ENCODE measurements around the gene SPSB1.

DNA sequence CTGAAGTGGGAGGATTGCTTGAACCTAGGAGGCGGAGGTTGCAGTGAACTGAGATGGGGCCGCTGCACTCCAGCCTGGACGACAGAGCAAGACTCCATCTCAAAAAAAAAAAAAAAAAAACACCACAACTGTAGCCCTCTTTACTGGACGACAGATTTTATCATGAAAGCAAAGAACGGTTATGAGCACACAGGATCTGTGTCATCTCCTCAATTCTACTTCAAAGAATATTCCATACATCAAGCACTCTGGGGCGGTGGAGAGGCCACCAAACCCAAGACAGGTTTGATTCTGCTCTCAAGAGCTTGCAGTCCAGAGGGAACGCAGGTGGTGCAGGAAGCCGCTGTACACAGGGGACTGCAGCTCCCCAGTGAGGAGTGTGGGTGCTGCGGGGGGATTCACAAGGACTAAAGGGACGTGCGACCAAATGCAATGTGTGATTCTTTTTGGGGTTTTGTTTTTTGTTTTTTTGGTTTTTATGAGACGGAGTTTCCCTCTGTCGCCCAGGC lies 110.1 kb downstream of the SPSB1 start:
- TF ChIP-seq, protein P1, sequence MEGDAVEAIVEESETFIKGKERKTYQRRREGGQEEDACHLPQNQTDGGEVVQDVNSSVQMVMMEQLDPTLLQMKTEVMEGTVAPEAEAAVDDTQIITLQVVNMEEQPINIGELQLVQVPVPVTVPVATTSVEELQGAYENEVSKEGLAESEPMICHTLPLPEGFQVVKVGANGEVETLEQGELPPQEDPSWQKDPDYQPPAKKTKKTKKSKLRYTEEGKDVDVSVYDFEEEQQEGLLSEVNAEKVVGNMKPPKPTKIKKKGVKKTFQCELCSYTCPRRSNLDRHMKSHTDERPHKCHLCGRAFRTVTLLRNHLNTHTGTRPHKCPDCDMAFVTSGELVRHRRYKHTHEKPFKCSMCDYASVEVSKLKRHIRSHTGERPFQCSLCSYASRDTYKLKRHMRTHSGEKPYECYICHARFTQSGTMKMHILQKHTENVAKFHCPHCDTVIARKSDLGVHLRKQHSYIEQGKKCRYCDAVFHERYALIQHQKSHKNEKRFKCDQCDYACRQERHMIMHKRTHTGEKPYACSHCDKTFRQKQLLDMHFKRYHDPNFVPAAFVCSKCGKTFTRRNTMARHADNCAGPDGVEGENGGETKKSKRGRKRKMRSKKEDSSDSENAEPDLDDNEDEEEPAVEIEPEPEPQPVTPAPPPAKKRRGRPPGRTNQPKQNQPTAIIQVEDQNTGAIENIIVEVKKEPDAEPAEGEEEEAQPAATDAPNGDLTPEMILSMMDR (conservative IDR thresholded peaks at IDR 0.05; ENCODE audit: low read depth, low read length): no peak
- TF ChIP-seq, protein P2, sequence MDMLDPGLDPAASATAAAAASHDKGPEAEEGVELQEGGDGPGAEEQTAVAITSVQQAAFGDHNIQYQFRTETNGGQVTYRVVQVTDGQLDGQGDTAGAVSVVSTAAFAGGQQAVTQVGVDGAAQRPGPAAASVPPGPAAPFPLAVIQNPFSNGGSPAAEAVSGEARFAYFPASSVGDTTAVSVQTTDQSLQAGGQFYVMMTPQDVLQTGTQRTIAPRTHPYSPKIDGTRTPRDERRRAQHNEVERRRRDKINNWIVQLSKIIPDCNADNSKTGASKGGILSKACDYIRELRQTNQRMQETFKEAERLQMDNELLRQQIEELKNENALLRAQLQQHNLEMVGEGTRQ (IDR thresholded peaks at IDR 0.05; ENCODE audit: low read depth, low read length): no peak
- TF ChIP-seq POLR2A (IDR thresholded peaks at IDR 0.05; ENCODE audit: low read depth, low read length): no peak

Data from IMR-90 (cell line).